Measurements from ENCODE around the gene CERS4.

GRCh38 chr19:8307400-8307964, 98.3 kb downstream of the CERS4 start:
- TF ChIP-seq CTCF (IDR thresholded peaks at IDR 0.05) (no peak), POLR2A (IDR thresholded peaks at IDR 0.05) (no peak)

Measured in tibial nerve (tissue), 3 donors.